Measurements from ENCODE around the gene NTNG2.

- TF ChIP-seq ATF1 (CRISPR knock-in tag; IDR thresholded peaks at IDR 0.05) (no peak), CEBPB (IDR thresholded peaks at IDR 0.05; ENCODE audit: borderline replicate concordance, low read depth, low read length) (no peak), GTF3A (CRISPR knock-in tag; conservative IDR thresholded peaks at IDR 0.05) (no peak), PCBP1 (IDR thresholded peaks at IDR 0.05; ENCODE audit: borderline replicate concordance, low read depth, low read length) (no peak), HDAC2 (CRISPR knock-in tag; IDR thresholded peaks at IDR 0.05) (no peak), POLR2A (IDR thresholded peaks at IDR 0.05; ENCODE audit: insufficient read depth in 1 of 2, low read depth in 2 of 2, low read length in 2 of 2) (no peak), ARHGAP35 (CRISPR knock-in tag; IDR thresholded peaks at IDR 0.05; ENCODE audit: borderline replicate concordance) (no peak), ZNF281 (CRISPR knock-in tag; IDR thresholded peaks at IDR 0.05; ENCODE audit: borderline replicate concordance) (no peak), TCF7L2 (IDR thresholded peaks at IDR 0.05; ENCODE audit: low read depth, low read length) (no peak), ZNF44 (CRISPR knock-in tag; IDR thresholded peaks at IDR 0.05) (no peak), CTCF (CRISPR knock-in tag; IDR thresholded peaks at IDR 0.05) (no peak), ZSCAN30 (CRISPR knock-in tag; IDR thresholded peaks at IDR 0.05) (no peak)
Measured at GRCh38 chr9:132207215-132207614, 45.4 kb downstream of the NTNG2 start.

Measured in HepG2 (cell line).